GM18498 (cell line): Measurements from ENCODE around the gene ZNF415.
"Not testable (repeated sequence)": the region's sequence is repeated elsewhere in the genome, so short reads cannot be mapped to it uniquely, and the experiment has no call there.

Experiments used
- ATAC-seq: cut with Tn5 transposase; IDR thresholded peaks from one replicate; pipeline ENCODE4 v1.9.1; 2021; ENCODE audit warnings: mild to moderate bottlenecking, moderate library complexity; ENCODE audit not compliant: unreplicated experiment

ZNF415 gene

DNA sequence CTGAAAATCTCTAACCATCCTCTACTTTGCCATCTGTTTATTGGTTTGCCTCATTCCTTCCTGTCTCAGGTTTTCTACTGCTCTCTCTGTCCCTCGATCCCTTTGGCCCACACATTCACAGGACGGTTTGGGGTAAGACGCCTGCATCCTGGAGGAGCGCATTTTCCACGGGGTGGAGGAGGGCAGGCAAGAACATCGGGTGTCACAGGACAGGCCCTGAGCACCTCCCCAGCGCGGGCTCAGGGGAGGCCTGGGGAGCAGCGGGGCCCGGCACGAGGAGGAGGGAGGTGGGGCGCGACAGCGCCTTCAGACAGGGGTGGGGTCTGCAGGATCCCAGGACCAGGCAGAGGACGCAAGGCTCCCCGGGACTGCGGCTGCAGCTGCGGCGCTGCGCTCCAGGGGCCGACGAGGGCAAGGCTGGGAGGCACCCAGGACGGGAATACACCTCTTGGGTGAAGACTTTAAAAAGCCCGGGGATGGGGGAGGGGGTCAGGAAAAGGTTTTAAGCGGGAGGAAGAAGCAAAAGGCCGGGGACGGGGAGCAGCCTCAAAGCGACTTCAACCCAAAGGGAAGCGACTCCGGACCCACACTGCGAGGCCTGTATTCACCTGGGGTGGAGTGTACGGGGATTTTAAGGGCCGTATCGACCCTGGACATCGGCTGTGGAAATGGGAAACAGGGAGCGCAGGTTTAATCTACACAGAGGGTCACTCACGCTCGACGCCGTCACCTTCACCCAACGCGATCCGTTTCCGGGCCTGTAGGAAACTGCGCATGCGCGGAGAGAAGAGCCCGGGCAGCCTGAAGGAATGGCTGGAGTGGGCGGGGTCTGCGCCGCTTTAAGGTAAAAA lies at the start of gene ZNF415:
Gene ZNF415 (minus strand): TSS at position 770 of the 851 bp plus-strand sequence. CDS start 10,234 bp downstream, outside the sequence.
- ATAC-seq, result no peak

DNA sequence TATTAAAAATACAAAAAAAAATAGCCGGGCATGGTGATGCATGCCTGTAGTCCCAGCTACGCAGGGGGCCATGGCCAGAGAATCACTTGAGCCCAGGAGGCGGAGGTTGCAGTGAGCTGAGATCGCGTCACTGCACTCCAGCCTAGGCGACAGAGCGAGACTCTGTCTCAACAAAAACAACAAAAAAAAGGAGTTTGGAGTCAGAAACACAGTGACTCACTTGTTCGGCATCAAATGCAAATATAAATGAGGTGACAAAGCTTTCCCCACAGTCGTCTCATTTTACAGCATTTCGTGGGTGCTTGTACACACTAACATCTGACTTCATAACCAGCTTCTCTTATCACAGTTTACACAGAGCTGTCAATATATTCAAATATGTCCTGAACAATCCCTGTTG lies 49.5 kb upstream of the ZNF415 start:
- no peak for ATAC-seq

DNA sequence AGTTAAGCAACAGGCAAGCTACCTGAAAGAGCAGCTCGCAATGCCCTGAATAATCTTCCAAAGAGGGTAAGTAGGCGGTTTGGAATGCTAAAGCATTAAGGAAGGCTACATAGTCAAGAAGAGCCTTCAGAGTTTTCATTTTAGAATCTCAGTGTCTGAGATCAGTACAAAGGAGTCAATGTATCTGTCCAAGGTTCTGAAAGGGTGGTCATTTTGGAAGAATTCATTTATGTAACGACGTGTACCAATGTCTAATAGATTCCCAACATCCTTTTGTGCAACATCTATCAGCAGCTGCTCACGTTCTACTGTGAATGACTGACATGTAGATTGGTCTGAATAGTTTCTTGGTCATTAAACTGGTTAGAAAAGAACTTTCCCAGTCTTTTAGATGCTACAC lies 45.3 kb upstream of the ZNF415 start:
- ATAC-seq, result no peak

DNA sequence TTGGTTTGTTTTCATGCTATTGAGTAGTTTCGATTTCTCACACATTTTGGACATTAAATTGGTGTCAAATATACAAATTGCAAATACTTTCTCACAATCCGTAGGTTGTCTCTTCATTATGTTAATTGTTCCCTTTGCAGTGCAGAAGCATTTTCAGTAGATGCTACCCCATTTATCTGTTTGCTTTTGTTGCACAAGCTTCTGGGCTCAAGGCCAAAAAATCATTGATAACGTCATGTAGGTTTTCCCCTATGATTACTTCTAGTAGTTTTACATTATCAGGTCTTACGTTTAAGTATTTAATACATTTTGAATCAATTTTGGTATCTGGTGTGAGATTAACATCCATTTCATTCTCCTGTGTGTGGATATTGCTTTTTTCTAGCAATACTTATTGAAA lies 40.2 kb upstream of the ZNF415 start:
- ATAC-seq, result no peak

DNA sequence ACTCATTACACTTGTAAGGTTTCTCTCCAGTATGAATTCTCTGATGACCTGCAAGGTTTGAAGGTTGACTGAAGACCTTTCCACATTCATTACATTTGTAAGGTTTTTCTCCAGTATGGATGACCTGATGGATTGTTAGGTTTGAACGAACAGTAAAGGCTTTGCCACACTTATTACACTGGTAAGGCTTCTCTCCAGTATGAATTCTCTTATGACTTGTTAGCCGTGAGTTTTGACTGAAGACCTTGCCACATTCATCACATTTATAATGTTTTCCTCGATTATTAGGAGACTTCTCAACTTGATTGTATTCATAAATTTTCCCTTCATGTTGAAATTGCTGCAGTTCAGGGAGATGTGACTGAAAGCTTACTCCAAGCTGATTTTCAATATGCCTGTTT lies 33.0 kb upstream of the ZNF415 start:
- ATAC-seq, result no peak

DNA sequence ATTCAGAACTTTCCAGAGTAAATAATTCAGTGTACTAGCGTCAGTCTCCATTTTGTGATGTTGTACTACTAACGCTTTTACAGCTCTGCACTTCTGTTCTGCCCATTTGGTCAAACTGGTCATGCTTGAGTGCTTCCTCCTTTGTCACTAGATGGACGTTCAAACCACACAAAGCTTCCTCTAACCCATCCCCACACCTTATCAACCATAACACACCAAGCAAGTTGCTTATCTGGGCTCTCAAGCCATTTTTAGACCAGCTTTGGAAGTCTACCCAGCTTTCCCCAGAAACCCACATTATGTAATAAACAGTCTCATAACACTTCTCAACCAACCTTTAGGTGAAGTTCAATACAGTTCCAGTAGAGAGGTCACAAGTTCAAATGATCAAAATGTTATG lies 28.4 kb upstream of the ZNF415 start:
- no peak for ATAC-seq

DNA sequence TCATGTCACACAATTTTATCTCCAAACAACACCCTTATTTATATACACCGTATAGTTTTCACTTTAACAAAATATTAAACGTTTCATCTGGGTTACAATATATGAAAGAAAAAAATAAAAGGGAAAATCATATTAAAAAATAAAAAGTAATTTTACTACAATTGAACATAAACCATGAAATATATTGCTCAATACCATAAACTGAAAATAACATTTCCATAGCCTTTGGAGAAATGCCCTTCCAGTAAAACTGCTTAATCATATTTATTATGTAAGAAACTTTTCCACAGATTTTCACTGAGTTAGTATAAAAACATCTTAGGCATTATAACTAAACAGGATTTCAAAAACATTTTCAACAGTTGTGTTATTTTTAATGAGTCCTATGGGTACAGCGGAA lies 27.6 kb upstream of the ZNF415 start:
- ATAC-seq, result no peak

DNA sequence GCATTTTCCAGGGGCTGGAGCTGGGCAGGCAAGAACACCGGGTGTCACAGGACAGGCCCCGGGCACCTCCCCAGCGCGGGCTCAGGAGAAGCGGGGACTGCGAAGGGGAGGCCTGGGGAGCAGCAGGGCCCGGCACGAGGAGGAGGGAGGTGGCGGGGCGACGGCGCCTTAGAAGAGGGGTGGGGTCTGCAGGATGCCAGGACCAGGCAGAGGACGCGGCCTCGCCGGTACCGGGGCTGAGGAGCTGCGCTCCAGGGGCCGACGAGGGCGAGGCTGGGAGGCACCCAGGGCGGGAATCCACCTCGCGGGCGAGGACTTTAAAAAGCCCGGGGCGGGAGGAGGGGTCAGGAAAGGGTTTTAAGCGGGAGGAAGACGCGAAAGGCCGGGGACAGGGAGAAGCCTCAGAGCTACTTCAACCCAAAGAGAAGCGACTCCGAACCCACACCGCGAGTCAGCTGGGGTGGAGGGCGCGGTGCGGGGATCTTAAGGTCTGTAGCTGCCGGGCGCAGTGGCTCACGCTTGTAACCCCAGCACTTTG lies 25.5 kb upstream of the ZNF415 start:
- ATAC-seq, result no peak

DNA sequence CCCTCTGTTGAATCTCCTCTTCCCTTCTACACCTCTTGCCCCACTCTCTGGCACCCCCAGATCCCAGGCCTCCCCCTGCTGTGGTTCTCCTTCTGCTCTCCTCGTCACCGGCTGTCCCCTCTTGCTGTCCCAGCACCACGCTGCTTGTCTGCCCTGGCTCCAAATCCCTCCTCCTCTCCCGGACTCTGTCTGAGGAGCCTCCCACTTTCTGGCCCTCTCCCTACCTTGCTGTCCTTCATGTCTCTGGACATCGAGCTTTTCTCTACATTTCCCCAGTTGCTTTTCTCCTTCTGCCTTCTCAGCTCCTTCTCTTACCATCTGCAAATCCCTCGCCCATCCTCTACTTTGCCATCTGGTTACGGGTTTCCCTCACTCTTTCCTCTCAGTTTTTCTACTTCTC lies 24.9 kb upstream of the ZNF415 start:
- no peak for ATAC-seq

DNA sequence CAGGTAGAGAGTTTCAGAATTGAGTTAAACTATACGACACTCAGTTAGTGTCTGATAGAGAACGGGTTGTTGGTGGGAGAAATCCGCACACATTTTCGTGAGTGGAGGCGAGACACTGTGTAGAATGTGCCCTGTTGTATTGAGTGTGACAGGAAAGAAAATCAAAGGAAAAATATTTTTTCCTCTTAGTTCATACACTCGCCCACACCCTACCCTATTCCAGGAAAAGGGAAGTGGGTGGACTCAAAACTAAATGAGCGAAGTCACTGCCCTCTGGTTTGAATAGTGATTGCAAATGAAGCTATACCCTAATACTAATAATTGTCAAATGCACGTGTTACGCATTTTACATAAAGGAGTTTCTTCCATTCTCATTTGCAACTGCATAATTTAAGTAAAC lies 24.1 kb upstream of the ZNF415 start:
- ATAC-seq, result no peak

DNA sequence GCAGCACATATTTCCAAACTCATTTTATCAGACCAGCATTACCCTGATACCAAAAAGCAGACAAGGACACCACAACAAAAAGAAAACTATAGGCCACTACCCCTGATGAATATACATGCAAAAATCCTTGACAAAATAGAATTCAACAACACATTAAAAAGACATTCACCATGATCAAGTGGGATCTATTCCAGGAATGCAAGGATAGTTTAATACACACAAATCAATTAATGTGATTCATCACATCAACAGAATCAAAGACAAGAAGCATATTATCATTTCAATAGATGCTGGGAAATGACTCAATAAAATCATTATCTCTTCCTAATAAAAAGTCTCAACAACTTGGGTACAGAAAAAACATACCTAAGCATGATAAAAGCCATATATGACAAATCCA lies 14.9 kb upstream of the ZNF415 start:
- ATAC-seq, result no peak

DNA sequence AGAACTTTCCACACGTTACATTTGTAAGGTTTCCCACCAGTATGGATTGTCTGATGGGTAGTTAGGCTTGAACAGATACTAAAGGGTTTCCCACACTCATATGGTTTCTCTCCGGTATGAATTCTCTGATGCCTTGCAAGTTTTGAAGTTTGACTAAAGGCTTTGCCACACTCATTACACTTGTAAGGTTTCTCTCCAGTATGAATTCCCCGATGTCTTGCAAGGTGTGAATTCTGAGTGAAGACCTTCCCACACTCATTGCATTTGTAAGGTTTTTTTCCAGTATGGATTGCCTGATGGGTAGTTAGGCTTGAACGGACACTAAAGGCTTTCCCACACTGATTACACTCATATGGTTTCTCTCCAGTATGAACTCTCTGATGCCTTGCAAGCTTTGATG lies 7.6 kb upstream of the ZNF415 start:
- ATAC-seq, result no peak

DNA sequence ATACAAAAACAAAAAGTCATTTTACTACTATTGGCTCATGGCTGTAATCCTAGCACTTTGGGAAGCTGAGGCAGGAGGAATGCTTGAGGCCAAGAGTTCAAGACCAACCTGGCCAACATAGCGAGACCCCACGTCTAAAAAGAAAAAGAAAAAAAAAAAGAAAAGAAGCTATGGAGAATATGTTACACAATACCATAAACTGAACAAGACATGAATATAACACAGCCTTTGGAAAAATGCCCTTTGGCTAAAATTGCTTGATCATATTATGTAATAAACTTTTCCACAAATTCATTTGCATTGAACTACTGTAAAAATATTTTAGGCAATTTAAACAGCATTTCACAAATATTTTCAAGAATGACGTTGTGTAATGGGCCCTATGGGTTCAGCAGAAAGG lies 3.7 kb upstream of the ZNF415 start:
- no peak for ATAC-seq

DNA sequence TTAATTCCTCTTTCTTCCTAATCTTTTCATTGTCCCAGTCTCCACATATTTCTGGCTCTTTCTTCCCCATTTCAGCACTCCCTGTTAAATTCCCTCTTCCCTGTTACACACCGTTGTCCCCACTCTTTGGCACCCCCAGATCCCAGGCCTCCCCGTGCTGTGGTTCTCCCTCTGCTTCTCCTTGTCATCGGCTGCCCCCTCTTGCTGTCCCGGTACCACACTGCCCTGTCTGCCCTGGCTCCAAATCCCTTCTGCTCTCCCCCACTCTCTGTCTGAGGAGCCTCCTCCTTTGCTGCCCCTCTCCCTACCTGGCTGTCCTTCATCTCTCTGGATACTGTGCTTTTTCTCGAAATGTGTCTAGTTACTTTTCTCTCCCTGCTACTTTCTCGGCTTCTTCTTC lies 983 bp downstream of the ZNF415 start:
- no peak for ATAC-seq

DNA sequence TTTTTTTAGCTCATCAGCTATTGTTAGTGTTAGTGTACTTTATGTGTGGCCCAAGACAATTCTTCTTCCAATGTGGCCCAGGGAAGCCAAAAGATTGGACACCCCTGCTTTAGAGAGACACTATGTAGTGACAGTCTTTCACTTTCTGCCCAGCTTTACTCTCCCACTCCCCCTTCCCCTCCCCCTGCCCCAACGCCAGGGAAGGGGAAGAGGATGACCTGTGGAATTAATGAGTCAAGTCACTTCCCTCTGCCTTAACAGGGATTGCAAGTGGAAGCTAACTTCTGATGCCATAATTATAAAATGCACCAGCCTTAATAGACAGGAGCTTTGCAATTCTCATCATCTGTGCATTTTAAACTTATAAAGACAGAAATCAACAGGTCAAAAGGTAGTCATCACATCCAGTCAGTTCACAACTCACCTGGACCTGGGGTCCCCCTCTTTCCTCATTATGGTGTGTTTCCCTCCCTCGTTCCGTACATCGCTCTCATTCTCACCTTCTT lies 1.6 kb downstream of the ZNF415 start:
- ATAC-seq, result no peak

DNA sequence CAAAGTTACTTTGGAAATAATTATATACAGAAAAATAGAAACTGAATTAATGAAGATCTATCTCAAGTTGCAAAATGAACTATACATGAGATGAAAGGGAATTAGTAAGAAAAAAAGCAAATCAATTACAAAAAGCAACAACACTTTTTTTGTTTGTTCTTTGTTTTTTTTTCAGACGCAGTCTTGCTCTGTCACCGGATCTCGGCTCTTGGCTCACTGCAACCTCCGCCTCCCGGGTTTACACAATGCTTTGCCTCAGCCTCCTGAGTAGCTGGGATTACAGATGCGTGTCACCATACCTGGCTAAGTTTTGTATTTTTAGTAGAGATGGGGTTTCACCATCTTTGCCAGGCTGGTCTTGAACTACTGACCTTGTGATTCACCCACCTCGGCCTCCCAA lies 2.2 kb downstream of the ZNF415 start:
- no peak for ATAC-seq

DNA sequence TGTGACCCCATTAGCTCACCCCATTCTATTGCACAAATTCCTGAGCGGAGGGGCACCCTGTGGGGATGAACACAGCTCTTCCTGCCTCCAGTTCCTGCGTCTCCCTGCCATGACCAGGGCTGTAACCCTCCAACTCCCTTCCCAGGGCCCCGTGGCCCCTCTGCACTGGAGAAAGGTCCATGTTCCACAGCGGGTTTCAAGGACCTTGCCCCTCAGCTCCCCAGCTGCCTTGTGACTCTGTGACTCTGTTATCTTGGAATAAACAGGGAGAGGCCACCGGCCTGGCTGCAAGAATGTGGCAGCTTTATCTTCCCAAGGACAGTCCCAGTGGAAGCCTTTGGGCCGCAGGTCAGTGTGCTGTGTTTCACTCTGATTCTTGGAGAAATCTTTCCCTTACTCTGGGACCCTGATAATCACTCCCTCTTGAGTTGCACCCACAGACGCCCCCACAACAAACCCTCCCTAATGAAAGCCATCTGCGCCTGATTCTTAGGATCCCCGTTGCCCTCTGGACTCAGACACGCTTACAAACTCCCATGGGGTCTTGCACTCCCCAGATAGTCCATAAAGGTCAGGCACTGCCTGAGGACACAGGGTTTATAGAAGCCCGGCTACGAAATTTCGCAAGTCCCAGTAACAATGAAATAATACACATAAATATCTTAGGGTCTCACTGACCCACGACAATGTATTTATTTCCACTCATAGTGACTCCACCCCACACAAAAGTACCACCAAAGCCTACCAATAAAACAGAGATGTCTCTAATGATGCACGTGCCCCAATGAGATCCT lies 5.8 kb downstream of the ZNF415 start:
- not testable (repeated sequence) for ATAC-seq

DNA sequence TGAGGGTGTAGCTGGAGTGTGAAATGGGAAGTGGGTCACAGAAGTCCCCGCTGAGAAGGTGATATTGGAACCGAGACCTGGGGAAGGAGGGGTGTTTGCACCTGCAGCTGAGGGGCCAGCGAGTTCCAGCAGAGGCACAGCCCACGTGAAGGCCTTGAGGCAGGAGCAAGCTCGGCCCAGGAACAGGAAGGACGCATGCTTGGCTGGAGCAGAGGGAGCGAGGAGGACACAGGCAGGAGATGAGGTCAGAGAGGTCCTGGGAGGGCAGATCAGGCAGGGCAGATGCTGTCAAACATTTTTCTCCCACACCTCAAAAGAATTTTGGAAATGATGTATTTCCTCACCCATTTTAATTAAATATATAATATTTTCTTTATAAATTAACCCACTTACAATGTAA lies 9.3 kb downstream of the ZNF415 start:
- ATAC-seq, result no peak

DNA sequence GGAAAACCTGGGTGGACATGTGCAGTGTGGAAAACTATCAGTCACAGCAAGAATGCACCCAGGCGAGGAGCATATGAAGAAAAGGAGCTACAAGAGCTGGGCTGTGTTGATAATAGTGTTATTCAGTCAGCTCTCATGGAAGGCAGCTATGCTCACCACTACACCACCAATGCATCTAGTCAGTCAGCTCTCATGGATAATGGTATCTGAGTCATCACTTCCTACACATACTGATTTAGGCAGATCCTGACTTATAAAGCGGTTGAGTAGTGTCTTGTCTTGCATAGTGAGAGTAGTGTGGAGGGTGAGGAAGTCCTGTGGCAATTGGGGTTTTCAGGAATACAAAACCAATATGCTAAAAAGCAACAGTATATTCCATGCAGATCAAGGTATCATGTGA lies 20.4 kb downstream of the ZNF415 start:
- no peak for ATAC-seq

DNA sequence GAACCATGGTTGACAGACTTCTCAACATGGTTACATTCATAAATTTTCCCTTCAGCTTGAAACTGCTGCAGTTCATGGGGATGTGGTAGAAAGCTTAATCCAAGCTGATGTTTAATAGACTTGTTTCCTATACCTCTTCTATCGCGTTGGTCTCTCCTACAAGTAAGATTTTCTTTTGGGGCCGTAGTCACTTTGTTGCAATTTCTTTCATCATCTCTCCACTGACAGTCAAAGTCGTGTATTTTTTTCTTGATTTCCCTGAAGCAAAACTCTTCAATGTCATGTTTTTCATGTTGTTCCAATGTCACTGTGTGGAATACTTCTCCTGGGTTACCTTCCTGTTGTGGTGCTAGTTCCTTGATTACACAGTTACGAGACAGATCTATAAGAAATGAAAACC lies 23.2 kb downstream of the ZNF415 start:
- no peak for ATAC-seq

DNA sequence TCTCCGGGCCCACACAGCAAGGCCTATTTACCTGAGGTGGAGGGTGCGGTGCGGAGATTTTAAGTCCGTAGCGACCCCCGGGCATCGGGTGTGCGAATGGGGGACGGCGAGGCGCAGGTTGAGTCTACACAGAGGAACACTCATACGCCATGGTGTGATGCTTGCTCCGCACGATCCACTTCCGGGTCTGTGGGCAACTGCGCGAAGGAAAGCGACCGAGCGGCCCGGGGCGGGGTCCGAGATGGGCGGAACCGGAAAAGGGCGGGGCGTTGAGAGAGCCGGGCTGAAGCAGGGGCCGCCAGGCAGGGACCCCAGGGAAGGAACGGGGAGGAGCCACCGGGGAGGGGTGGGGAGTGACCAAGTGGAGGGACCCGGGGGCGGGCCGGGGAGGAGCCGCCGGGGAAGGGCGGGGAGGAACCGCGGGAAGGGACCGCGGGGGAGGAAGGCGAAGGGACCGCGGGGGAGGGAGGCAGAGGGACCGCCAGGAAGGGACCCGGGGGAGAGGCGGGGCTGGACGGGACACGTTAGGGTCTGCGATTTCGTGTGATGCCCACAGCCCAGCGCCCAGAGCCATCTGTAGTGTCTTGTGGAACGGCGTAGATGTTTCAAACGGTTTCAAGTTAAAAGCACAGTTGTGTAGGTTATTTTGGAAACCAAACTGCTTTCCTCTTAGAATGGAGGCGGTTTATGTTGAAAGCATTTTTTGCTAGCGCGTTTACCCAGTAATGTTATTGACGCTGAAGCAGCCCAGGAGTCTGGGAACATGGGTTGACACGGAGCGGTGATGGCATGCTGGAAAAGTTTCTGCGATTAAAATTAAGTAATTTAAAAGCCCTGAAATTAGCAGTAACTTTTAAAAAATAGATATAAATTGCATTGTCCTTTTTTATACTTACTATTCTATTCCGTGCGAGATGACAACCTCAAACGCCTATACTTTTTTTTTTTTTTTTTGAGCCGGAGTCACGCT lies 29.2 kb downstream of the ZNF415 start, which contains the start of gene ZNF160:
Gene ZNF160 (minus strand): TSS at position 189 of the 970 bp plus-strand sequence. CDS start 17,146 bp downstream, outside the sequence.
- peak; percentile 94 for ATAC-seq
